ENCODE measurements around the gene CAMSAP2.

- no peak for TF ChIP-seq POLR2A (IDR thresholded peaks at IDR 0.05)
- TF ChIP-seq CTCF (IDR thresholded peaks at IDR 0.05), result no peak
These were observed 46.4 kb upstream of the CAMSAP2 start for GRCh38 chr1:200692316-200692715.

Measured in esophagus squamous epithelium (tissue), 4 donors.